ENCODE measurements around the gene NFASC. TPM values are rescaled to one million over a fixed set of nuclear protein-coding genes. Genes with fewer than 3 reads are reported as not detected.

Gene NFASC
- total RNA-seq, 1 experiment from 2014 or later: 0.03 TPM

- Histone ChIP-seq H3K4me1 (replicated peaks) (no peaks in the 10 kb centered on the region), H3K27me3 (replicated peaks) (peaks cover 9% of the 10 kb centered on the region; the same call in 1 of the 2 replicates), H3K4me3 (no peak overlapping the region), H3K36me3 (no peaks in the 10 kb centered on the region), H3K9me3 (replicated peaks) (no peaks in the 10 kb centered on the region), H3K27ac (no peak overlapping the region)
- no peak for DNase-seq (ENCODE audit: low read depth in 1 of 2, low spot score in 2 of 2)
Measured at GRCh38 chr1:204996981-204997380, 126.3 kb downstream of the NFASC start.

DNA sequence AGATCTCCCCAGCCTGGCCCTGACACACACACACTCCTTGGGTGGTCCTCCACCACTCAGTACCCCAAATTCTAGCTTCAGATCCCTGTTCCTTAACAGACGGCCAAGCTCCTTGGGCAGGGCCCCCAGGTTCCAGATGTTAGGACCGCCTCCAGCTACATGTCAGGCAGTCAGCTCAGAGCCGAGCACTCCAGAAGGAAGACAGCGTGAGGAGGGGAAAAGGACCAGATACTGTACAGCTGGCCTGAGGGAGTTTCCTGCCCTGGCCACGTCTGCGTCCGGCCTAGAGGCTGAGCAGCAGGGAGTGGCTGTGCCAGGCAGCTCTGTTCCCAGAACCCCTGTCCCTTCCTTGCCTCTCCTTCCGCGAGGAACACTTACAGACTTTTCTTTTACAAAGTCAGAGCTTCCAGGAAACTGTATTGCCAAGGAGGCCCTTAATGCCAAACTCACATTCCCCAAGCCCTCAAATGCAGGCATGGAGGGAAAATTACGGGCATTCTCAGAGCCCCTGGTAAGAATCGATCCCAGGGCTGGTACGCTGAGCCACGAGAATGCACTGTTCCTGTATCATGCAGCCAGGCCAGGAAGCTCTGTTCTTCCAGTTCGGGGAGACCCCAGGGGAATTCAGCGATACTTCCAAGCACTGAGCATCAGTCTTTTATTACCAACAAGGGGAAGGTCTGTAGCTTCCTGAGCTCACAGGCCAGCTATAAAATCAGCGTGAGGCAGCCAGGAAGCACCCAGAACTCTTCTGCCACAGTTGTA, 127.1 kb downstream of the NFASC start:
- H3K27me3 ChIP-seq (replicated peaks): peaks cover 10% of the 10 kb centered on the region; the same call in 1 of the 2 replicates
- DNase-seq (ENCODE audit: low read depth in 1 of 2, low spot score in 2 of 2): no peak
- no peak overlapping the region for H3K27ac ChIP-seq
- H3K36me3 ChIP-seq: no peaks in the 10 kb centered on the region
- no peak overlapping the region for H3K4me3 ChIP-seq
- H3K4me1 ChIP-seq (replicated peaks): no peaks in the 10 kb centered on the region
- H3K9me3 ChIP-seq (replicated peaks): no peaks in the 10 kb centered on the region

- Histone ChIP-seq H3K27ac (no peak overlapping the region), H3K4me1 (replicated peaks) (no peaks in the 10 kb centered on the region), H3K36me3 (no peaks in the 10 kb centered on the region), H3K4me3 (no peak overlapping the region), H3K27me3 (replicated peaks) (peaks cover 33% of the 10 kb centered on the region), H3K9me3 (replicated peaks) (no peaks in the 10 kb centered on the region)
- no peak for DNase-seq (ENCODE audit: low read depth in 1 of 2, low spot score in 2 of 2)
Measured at GRCh38 chr1:205001162-205001561, 130.5 kb downstream of the NFASC start.

- Histone ChIP-seq H3K27me3 (replicated peaks) (peaks cover 39% of the 10 kb centered on the region), H3K9me3 (replicated peaks) (no peaks in the 10 kb centered on the region), H3K4me1 (replicated peaks) (no peaks in the 10 kb centered on the region), H3K27ac (no peak overlapping the region), H3K4me3 (no peak overlapping the region), H3K36me3 (no peaks in the 10 kb centered on the region)
- no peak for DNase-seq (ENCODE audit: low read depth in 1 of 2, low spot score in 2 of 2)
Measured at GRCh38 chr1:205002705-205003104, 132.0 kb downstream of the NFASC start.

GRCh38 chr1:205003358-205004131, 132.9 kb downstream of the NFASC start:
- Histone ChIP-seq H3K9me3 (replicated peaks) (no peaks in the 10 kb centered on the region), H3K27me3 (replicated peaks) (peaks cover 46% of the 10 kb centered on the region), H3K4me3 (no peak overlapping the region), H3K36me3 (no peaks in the 10 kb centered on the region), H3K4me1 (replicated peaks) (no peaks in the 10 kb centered on the region), H3K27ac (no peak overlapping the region)
- DNase-seq (ENCODE audit: low read depth in 1 of 2, low spot score in 2 of 2): no peak

GRCh38 chr1:205004351-205004750, 133.7 kb downstream of the NFASC start:
- Histone ChIP-seq H3K4me1 (replicated peaks) (no peaks in the 10 kb centered on the region), H3K9me3 (replicated peaks) (no peaks in the 10 kb centered on the region), H3K27me3 (replicated peaks) (peaks cover 43% of the 10 kb centered on the region), H3K27ac (no peak overlapping the region), H3K4me3 (no peak overlapping the region), H3K36me3 (no peaks in the 10 kb centered on the region)
- no peak for DNase-seq (ENCODE audit: low read depth in 1 of 2, low spot score in 2 of 2)

DNA sequence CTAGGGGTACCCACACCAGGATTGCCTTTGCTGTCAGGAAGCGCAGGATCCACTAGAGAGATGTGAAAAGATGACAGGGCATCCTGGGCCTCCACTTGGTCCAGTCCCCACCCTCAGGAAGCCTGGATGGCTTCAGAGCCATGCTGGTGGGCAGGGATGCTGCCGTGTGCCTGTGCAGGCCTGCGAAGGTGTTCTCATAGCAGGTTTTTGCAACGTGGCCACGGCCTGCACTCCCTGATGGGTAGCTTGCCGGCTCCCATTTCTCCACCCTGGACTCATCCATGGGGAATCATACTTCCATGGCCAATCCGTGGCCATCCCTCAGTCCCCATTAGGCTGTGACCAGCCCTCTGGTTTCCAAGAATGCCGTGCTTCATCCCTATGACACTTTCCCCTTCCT, 138.2 kb downstream of the NFASC start:
- no peak for DNase-seq (ENCODE audit: low read depth in 1 of 2, low spot score in 2 of 2)

GRCh38 chr1:205009670-205010069, 139.0 kb downstream of the NFASC start:
- no peaks in the 10 kb centered on the region for H3K9me3 ChIP-seq (replicated peaks)
- H3K36me3 ChIP-seq: no peaks in the 10 kb centered on the region
- H3K27ac ChIP-seq: no peak overlapping the region

More for the DNA sequence above, 138.2 kb downstream of the NFASC start:
- Histone ChIP-seq H3K4me1 (replicated peaks) (no peaks in the 10 kb centered on the region), H3K27me3 (replicated peaks) (peaks cover 53% of the 10 kb centered on the region), H3K27ac (no peak overlapping the region), H3K36me3 (no peaks in the 10 kb centered on the region), H3K9me3 (replicated peaks) (no peaks in the 10 kb centered on the region), H3K4me3 (no peak overlapping the region)

DNA sequence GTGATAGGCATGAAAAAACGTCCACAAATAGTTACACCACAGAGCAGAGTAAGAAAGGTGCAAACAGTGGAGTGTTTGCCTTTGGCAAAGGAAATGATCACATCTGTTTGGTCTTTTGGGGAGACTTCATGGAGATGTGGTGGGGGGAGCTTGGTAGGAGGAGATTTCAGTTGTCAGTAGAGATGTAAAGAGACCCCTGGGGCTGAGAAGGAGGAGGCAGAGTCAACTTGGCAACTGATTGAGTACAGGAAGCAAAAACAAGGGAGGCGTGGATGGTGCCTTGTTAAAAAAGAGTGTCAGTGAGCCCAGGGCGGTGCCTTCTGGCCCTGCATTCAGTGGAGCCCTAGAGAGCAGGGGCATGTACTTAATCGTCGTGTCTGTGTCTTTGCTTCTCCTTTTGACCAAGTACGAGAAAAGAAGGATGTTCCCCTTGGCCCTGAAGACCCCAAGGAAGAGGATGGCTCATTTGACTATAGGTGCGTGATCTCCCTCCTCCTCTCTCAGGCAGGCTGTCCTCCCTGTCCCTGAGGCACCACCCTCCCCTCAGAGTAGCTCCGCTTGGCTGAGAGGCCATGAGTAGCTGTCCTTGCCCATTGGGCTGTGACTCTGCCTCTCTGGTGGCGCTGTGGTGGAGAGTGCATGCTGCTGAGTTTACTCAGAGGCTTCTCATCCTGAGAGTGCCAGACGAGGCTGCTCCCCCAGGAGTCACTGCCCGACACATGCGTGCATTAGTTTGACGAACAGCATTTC, 141.9 kb downstream of the NFASC start:
- H3K4me3 ChIP-seq: no peak overlapping the region

More at GRCh38 chr1:205009670-205010069, 139.0 kb downstream of the NFASC start:
- Histone ChIP-seq H3K4me3 (no peak overlapping the region), H3K4me1 (replicated peaks) (no peaks in the 10 kb centered on the region), H3K27me3 (replicated peaks) (peaks cover 52% of the 10 kb centered on the region)
- DNase-seq (ENCODE audit: low read depth in 1 of 2, low spot score in 2 of 2): no peak

DNA sequence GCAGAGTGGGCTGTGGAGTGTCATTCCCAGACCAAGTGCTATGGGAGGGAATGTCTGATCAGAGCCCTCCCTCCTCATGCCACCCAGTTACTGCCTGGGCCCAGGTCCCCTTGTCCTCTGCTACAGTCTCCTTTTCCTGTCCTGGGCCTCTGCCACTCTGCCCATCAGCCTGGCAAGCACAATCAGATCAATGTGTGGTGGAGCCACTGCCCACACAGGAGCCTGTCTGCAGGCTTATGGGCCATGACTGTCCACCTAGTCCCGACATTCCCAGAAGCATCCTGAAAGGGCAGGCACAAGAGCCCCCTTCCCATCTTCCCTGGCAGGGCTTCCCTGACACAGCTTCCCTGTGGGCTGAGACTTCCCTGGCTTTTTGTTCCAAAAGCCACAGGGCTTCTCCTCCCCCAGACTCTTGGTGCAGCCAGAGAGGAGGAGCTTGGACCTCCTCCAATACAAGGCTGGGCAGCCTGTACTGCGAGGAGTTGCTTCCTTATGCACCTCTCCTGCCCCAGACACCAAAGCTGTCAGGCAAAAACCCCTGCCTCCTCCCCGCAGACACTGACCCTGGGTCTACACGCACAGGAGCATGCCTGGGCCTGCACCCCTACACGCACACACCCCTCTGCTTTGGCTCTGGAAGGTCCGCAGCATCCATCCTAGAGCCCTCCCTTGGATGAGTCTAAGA, 143.2 kb downstream of the NFASC start:
- no peak overlapping the region for H3K4me3 ChIP-seq
- H3K27ac ChIP-seq: no peak overlapping the region
- no peaks in the 10 kb centered on the region for H3K36me3 ChIP-seq
- no peak for DNase-seq (ENCODE audit: low read depth in 1 of 2, low spot score in 2 of 2)
- H3K9me3 ChIP-seq (replicated peaks): no peaks in the 10 kb centered on the region
- peaks cover 51% of the 10 kb centered on the region for H3K27me3 ChIP-seq (replicated peaks)
- H3K4me1 ChIP-seq (replicated peaks): no peaks in the 10 kb centered on the region

More for the DNA sequence above, 141.9 kb downstream of the NFASC start:
- no peaks in the 10 kb centered on the region for H3K9me3 ChIP-seq (replicated peaks)
- H3K27ac ChIP-seq: no peak overlapping the region
- DNase-seq (ENCODE audit: low read depth in 1 of 2, low spot score in 2 of 2): no peak
- H3K27me3 ChIP-seq (replicated peaks): peaks cover 53% of the 10 kb centered on the region
- no peaks in the 10 kb centered on the region for H3K36me3 ChIP-seq
- no peaks in the 10 kb centered on the region for H3K4me1 ChIP-seq (replicated peaks)

DNA sequence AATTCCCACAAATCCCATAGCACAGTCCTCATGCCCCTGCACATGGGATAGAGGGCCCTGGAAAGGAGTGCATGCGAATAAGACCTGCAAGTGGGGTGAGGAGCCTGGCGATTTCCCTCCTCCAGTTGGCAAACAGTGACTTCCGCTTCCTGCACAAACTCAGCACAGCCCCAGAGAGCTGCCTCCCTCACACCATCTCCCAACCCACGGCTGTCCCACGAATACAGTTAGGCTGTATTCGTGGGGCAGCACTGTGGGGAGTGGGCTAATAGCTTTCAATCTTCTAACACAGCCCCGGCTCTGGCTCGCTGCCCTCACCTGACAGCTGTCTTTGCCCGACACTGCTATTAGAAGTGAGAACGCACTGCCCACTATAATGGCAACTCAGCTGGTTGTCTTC, 144.1 kb downstream of the NFASC start:
- Histone ChIP-seq H3K27ac (no peak overlapping the region), H3K36me3 (no peaks in the 10 kb centered on the region), H3K4me1 (replicated peaks) (no peaks in the 10 kb centered on the region), H3K9me3 (replicated peaks) (no peaks in the 10 kb centered on the region), H3K4me3 (no peak overlapping the region), H3K27me3 (replicated peaks) (peaks cover 56% of the 10 kb centered on the region)
- DNase-seq (ENCODE audit: low read depth in 1 of 2, low spot score in 2 of 2): no peak

DNA sequence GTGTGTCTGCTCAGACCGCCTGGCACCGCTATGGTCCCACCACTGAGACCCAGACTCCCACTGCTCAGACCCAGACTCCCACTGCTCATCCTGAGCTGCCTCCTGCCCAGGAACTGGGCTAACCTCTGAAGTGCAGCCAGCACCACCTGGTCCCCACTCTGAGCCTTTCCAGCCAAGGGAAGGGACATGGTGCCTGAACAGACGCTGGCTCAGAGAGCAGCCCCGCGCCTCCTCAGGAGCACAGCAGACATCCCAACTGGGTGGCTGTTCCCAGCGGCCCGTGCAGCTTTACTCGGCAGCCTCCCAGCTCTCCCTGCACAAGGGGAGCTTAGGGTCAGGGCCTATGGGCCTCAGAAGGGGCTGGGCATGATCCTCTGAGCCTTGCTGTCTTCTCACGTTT, 144.6 kb downstream of the NFASC start:
- no peak for DNase-seq (ENCODE audit: low read depth in 1 of 2, low spot score in 2 of 2)
- H3K27me3 ChIP-seq (replicated peaks): peaks cover 56% of the 10 kb centered on the region
- H3K36me3 ChIP-seq: no peaks in the 10 kb centered on the region
- H3K27ac ChIP-seq: no peak overlapping the region
- H3K9me3 ChIP-seq (replicated peaks): no peaks in the 10 kb centered on the region
- no peaks in the 10 kb centered on the region for H3K4me1 ChIP-seq (replicated peaks)
- H3K4me3 ChIP-seq: no peak overlapping the region

DNA sequence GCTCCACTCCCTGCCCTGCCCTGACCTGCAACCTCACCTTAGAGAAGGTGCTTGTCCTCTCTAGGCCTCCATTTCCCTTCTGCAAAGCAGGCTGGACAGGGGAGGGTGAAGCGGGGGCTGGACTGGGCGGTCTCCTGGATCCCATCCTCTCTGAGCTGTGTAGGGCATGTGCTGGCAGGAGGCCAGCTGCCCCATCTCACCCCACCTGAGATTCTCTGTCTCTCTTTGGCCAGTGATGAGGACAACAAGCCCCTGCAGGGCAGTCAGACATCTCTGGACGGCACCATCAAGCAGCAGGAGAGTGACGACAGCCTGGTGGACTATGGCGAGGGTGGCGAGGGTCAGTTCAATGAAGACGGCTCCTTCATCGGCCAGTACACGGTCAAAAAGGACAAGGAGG, 145.4 kb downstream of the NFASC start:
- Histone ChIP-seq H3K4me3 (no peak overlapping the region), H3K27me3 (replicated peaks) (peaks cover 62% of the 10 kb centered on the region), H3K9me3 (replicated peaks) (no peaks in the 10 kb centered on the region), H3K36me3 (no peaks in the 10 kb centered on the region), H3K4me1 (replicated peaks) (no peaks in the 10 kb centered on the region), H3K27ac (no peak overlapping the region)
- no peak for DNase-seq (ENCODE audit: low read depth in 1 of 2, low spot score in 2 of 2)
